Endometrium (tissue), 2 donors: Measurements from ENCODE around the gene PTGFRN.
"Not testable (repeated sequence)": the region's sequence is repeated elsewhere in the genome, so short reads cannot be mapped to it uniquely, and the experiment has no call there.

Source experiments
- FAIRE-seq: peaks from 2 replicates; lab custom pipeline; 2012; peaks lifted over from hg19 to GRCh38; lab: Jason Lieb, UNC
- donor health status: control.
- donor health status: control.

The PTGFRN gene

DNA sequence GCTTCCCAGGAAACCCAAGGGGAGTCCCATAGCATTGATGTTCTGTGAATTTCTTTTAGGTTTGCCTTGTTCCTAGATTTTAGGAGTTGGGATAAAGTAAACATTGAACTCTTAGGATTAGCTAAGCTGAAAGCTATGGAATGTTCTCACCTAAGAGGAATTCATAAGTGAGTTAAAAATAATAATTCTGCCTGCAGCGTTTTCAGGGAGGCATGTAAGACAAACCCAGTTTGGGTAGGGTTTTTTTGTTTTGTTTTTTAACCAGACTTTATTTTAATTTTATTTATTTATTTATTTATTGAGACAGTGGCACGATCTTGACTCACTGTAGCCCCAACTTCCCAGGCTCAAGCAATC lies 62.9 kb downstream of the PTGFRN start:
- FAIRE-seq: no peak

- FAIRE-seq: not testable (repeated sequence)
Measured at GRCh38 chr1:116980309-116980708, 70.6 kb downstream of the PTGFRN start.

- no peak for FAIRE-seq
Measured at GRCh38 chr1:116981521-116982037, 71.9 kb downstream of the PTGFRN start.

DNA sequence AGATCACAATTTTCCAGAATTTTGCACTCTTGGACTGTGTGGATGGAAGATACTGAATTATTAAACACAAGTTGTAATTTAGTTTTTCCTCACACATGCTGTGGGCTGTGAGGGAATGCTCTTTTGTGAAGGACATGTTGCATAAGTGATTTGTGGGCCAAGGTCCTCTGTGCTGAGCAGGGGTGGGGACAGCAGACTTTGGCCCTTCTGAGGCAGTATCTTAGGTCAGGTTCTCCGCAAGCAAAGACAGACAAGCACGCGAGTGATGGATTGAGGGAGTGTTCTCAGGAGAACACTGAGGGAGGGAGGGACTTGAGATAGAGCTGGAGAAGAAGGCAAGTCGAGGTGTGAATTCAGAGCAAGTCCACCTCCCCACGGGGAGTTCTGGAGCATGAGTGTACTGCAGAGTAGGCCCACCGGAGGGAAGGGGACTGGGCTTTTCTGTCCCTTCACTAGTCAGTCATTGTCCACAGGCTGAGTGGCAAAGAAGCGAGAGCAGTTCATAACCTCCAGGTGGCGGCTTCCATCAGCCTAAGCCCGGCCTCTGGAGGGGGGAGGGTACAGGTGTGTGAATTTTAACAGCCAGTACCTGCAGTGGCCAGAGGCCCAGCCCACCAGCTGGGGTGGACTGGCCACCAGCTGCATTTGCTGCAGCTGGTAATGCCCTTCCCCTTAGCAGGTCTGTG lies 72.7 kb downstream of the PTGFRN start:
- no peak for FAIRE-seq

- FAIRE-seq: no peak
Measured at GRCh38 chr1:116983112-116983511, 73.4 kb downstream of the PTGFRN start.

DNA sequence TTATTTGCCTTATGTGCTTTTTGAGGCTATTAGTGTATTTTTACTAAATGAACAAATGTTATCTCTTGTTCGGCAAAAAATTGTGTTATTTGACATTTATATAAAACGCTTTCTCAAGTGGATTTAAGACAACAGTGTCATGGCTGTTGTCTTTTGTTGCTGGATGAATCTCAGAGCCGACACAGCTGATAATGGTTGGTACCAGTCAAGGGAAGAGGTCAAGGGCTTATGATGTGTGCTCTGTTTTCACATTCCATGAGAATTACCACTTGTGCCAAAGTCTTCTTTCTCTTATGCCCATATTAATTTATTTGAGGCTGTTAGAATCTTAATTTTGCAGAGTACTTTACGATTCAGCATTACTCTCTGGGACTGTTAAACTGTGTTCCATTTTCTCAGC lies 74.0 kb downstream of the PTGFRN start:
- FAIRE-seq: no peak

GRCh38 chr1:116984406-116985160 lies 74.9 kb downstream of the PTGFRN start:
- FAIRE-seq: no peak

GRCh38 chr1:116986421-116987255 lies 76.9 kb downstream of the PTGFRN start:
- FAIRE-seq: no peak

DNA sequence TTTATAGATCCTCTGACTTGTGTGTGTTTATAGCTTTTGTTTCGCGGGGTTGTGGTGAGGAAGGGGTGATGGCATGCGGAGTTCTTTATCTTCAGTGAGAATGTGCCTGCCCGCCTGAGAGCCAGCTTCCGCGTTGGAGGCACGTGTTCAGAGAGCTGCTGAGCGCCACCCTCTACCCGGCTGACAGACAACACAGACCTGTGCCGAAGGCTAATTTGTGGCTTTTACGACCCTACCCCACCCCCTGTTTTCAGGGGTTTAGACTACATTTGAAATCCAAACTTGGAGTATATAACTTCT lies 77.5 kb downstream of the PTGFRN start:
- FAIRE-seq: no peak

DNA sequence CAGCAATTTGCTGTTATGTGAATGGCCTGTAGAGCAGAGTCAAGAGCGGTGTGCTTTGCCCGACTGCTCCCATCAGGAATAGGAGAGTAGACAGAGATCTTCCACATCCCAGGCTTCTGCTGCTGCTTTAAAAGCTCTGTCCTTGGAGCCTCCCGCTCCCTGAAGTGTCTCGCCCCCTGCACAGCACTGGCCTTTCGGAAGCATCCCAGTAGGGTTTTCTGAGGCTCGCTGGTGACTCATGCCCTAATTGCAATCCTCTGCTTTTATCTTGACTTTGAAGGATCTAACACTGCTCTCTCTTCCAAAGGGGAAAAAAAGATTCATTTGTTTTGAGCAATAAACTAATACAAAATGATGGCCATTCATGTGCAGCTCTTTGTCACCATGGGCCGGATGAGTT lies 78.5 kb downstream of the PTGFRN start:
- no peak for FAIRE-seq

- FAIRE-seq: no peak
Measured at GRCh38 chr1:116988908-116989307, 79.2 kb downstream of the PTGFRN start.

DNA sequence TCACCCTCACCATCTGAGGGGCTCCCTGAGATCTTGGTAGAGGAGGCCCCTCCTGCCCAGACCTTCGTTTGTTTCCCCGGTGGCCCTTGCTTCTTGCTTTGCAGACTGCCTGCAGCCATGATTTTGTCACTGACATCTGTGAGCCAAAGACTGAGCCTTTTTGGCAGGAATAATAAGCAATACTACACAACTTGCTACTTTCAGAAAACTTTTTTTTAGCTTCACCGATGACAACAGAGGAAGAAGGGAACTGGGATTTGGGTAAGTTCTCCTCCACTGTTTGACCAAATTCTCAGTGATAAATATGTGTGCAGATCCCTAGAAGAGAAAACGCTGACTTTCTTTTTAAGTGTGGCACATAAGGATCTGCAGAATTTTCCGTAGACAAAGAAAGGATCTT lies 80.1 kb downstream of the PTGFRN start:
- no peak for FAIRE-seq

DNA sequence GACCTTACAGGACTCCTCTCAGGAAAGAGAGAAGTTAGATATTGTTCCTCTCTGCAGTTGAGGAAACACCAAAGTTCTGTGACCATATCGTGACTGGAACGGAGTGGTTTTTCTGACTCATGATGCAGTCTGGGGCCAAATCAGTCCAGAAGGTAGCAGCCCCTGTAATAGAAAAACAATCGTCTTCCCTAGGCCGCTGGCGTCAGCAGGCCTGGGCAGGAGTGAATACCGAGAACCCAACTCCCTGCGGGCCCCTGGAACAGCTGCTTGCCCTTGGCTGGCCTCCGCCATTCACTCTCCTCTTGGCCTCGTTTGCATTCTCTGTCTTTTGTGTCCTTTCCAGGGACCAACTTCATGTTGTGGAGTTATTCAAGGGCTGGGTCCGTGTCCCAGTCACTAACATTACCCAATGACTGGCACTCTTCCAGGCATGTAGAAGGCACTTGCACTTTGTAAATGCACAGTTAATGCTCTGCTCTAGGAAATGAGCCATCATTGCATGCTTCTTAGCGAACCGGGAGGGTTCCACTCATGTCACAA lies 81.0 kb downstream of the PTGFRN start:
- no peak for FAIRE-seq

- no peak for FAIRE-seq
Measured at GRCh38 chr1:116991171-116991845, 81.6 kb downstream of the PTGFRN start.

DNA sequence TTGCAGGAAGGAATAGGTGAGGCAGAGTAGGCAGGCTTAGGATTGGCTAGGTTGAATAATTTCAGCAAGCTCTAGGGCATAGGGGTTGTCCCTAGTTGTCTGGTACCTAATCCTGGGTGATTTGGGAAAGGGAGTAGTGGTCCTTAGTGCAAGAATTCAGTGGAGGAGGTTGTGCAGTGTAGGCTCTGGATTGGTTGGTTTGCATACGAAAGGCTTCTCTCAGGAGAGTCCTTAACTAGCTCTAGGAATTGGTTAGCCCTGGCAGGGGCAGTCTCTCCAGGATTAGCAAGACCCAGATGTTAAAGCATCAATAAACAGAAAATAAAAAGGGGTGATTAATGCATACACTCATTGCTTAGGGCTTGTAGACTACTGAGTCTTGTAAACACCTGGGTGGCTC lies 82.2 kb downstream of the PTGFRN start:
- FAIRE-seq: no peak

- no peak for FAIRE-seq
Measured at GRCh38 chr1:116993286-116993685, 83.6 kb downstream of the PTGFRN start.

DNA sequence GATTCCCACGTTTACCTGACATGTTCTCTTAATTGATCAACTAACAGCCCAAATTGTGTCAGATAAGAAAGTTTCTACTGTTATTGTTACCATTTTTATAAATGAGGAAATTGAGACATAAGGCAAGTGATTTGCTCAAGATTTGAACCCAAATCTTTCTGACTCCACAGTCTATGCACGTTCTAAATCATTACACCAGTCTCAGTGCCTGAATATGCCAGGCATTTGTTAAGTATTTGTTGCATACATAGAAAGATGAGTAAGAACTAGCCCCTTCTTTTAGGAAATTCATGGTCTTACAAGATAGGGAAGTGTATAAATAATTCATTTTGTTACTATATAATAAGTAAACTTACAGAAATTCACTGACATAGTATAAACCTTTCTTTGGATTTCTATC lies 84.7 kb downstream of the PTGFRN start:
- no peak for FAIRE-seq

DNA sequence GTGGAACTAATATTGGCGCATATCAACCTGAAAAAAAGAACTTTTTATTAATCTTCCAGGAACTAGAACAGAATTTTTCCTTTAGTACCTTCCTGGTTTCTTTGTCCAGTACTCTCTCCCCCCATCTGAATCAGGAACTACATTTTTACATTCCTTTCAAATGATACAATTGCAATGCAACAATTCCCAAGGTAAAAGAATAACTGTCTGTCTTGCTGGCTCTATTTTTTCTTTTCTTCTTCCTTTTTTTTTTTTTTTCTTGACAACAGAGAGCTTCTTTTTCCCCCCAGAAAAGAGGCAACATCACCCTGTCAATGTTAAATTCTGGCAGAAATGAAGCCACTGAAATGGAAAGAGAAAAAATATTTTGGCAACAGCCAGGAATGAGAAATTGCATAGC lies 87.3 kb downstream of the PTGFRN start:
- no peak for FAIRE-seq

GRCh38 chr1:116997636-116998035 lies 87.9 kb downstream of the PTGFRN start:
- no peak for FAIRE-seq

DNA sequence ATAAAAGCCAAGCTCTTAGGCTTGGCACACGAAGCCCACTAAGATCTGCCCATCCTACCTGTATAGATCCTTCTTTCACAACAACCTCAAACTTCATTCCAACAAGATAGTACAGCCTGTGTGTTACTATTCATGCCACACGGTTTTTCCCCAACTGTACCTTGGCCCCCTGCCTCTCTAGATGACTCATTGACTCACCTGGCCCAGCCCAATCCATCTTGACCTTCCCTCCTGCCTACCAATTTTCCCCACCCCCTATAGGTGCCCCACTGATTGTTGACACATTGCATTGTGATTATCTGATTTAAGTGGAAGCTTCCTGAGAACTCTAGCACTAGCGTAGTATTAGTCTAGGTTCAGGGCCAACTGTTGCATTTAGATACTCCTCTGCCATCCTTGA lies 89.9 kb downstream of the PTGFRN start:
- no peak for FAIRE-seq

- no peak for FAIRE-seq
Measured at GRCh38 chr1:117000142-117000541, 90.4 kb downstream of the PTGFRN start.

- FAIRE-seq: no peak
Measured at GRCh38 chr1:117001254-117001927, 91.7 kb downstream of the PTGFRN start, which contains the start of gene CD101. Gene CD101, plus strand, starts transcription at chr1:117001760. Its CDS starts 58 bp downstream, at chr1:117001818.
